Heart left ventricle (tissue), 16 donors: ENCODE measurements around the gene DEPP1. TPM values are rescaled to one million over a fixed set of nuclear protein-coding genes. Genes with fewer than 3 reads are reported as not detected.

ENCODE experiments used
- ATAC-seq, 4 donors: fragments of 200-7000 bp; cut with Tn5 transposase; one replicate each; pipeline ENCODE4 v1.9.1; 2020 to 2022; ENCODE audit warnings: moderate library complexity in 4 of 4, mild to moderate bottlenecking in 3 of 4, moderate number of reproducible peaks in 1 of 4
- DNase-seq, 5 donors: peaks; one replicate each; pipeline ENCODE4 v3.0.0-alpha.2; 2020
- H3K27ac ChIP-seq, 12 donors: fragments of 200-600 bp; sonication (generic) in 4 of 12; one replicate each; pipeline versions ENCODE4 v1.5.0 to v1.8.0; 2016 to 2022; ENCODE audit warnings: mild to moderate bottlenecking in 2 of 12
- H3K27me3 ChIP-seq, 9 donors: fragments of 200-600 bp; sonication (generic) in 2 of 9; one replicate each; pipeline versions ENCODE4 v1.5.1 to v1.8.0; 2016 to 2022; ENCODE audit warnings: mild to moderate bottlenecking in 3 of 9
- H3K36me3 ChIP-seq, 9 donors: fragments of 200-600 bp; sonication (generic) in 2 of 9; one replicate each; pipeline versions ENCODE4 v1.5.0 to v1.8.0; 2018 to 2022; ENCODE audit warnings: mild to moderate bottlenecking in 2 of 9
- H3K4me1 ChIP-seq, 12 donors: fragments of 200-600 bp; sonication (generic) in 4 of 12; one replicate each; pipeline versions ENCODE4 v1.5.0 to v1.8.0; 2016 to 2022; ENCODE audit warnings: mild to moderate bottlenecking in 3 of 12
- H3K4me3 ChIP-seq, 12 donors: fragments of 200-600 bp; sonication (generic) in 4 of 12; one replicate each; pipeline versions ENCODE4 v1.5.0 to v1.8.0; 2017 to 2022; ENCODE audit warnings: mild to moderate bottlenecking in 9 of 12, moderate library complexity in 4 of 12
- H3K9me3 ChIP-seq, 12 donors: fragments of 200-600 bp; sonication (generic) in 4 of 12; one replicate each; pipeline versions ENCODE4 v1.5.0 to v1.8.0; 2016 to 2022; ENCODE audit warnings: mild to moderate bottlenecking in 1 of 12
- CTCF ChIP-seq, 12 donors: fragments of 200-600 bp; sonication (generic) in 4 of 12; IDR thresholded peaks; one replicate each; pipeline versions ENCODE4 v1.5.0 to v1.8.0; 2018 to 2022; ENCODE audit warnings: antibody characterized with exemption in 12 of 12, mild to moderate bottlenecking in 5 of 12
- POLR2A ChIP-seq, 2 donors: fragments of 450-650 bp; IDR thresholded peaks; one replicate each; pipeline ENCODE4 v1.6.1; 2017; ENCODE audit warnings: antibody characterized with exemption in 2 of 2, mild to moderate bottlenecking in 2 of 2, moderate library complexity in 2 of 2
- WGBS, 4 donors: extraction: QIAGEN DNeasy Blood & Tissue Kit in 2 of 4; methylation state at CpG; one replicate each; pipeline versions ENCODE4 v1.1.5 to v1.1.7; 2013 to 2018; 5-methylcytosine and 5-hydroxymethylcytosine counted together
- intact Hi-C, 10 donors: fragments of 100-400 bp; cut with DNase I; formaldehyde crosslinking; loops; one replicate each; pipeline versions ENCODE4 v1.11.1 to v1.14.2; 2022
- polyA plus RNA-seq, 2 donors: library from polyadenylated mRNA; stranded (reverse); fragments of 200-250 nt; gene quantifications; one replicate each; pipeline ENCODE4 v1.2.3, GENCODE V29; 2013
- total RNA-seq, 9 donors: library from RNA; depleted of rRNA in 2 of 9; stranded (reverse); fragments of >200 nt in 2 of 9; fragmentation: NEBNext Ultra II Directional in 3 of 9; extraction: Animal tissue kit (Norgen Biotek cat#: 25700) in 3 of 9; gene quantifications; one replicate each; pipeline versions ENCODE4 v1.1.0 to v1.2.4, GENCODE V29; 2016 to 2023
- donor health status: ischemic (EF 13 %, LVEDD 7.1; RV severe dilation, severe dysfunction).
- donor health status: healthy with polysubstance abuse.
- donor health status: DM: no; HTN: yes; CAD: no.
- donor health status: DM: no; HTN: no; CAD: no.
- donor health status: ischemic (EF 25% LVEDD 6.9; RV normal size, moderate dysfunction).
- donor health status: ischemic (EF 25% LVEDD 5.7; RV mildly dilated, moderate dysfunction).
- donor health status: healthy.
- donor health status: DM: yes; HTN: yes; CAD: no.
- donor health status: ischemic (EF 35%, LVEDD 5.7; RV mildly dilated, moderate dysfunction).
- donor health status: nonischemic (EF 11% LVEDD 7.7; RV severe dilation, severe dysfunction).
- donor health status: DM: yes; HTN: yes; CAD: no.
- donor health status: PGD.
- donor health status: ischemic (EF 29% LVEDD 5.4; RV normal size, mild dysfunction).
- donor health status: nonischemic (EF 23%, LVEDD 6.1; RV moderate dilation, normal function).

DEPP1 gene
- total and polyA plus RNA-seq, 11 donors = 11.0 to 76.5 (median 22.7) TPM

GRCh38 chr10:44981172-44982113 lies 2.8 kb upstream of the DEPP1 start:
- Histone ChIP-seq H3K27ac (peak overlapping the region; percentile 63 to 97 (median 87)), H3K9me3 (no peaks in the 10 kb centered on the region), H3K4me3 (no peak overlapping the region), H3K36me3 (peaks cover 0 to 70% (median 35%) of the 10 kb centered on the region in 9 donors), H3K4me1 (peaks cover 14 to 100% (median 89%) of the 10 kb centered on the region in 12 donors), H3K27me3 (no peaks in the 10 kb centered on the region)
- intact Hi-C loops = loop anchor here in 2 of 10 donors (2.0 kb wide), 2 partner anchors 19 to 23 kb away; partner anchors contain the start of genes RASSF4 (in 1 of the 2) and ZNF22 (in 1 of the 2)
- ATAC-seq (peak; percentile 14 to 61 (median 45)), DNase-seq (peak in 4 of 5 donors; percentile 60 to 79 (median 71))
- no peak for TF ChIP-seq POLR2A (IDR thresholded peaks at IDR 0.05)
- no peak for TF ChIP-seq CTCF (IDR thresholded peaks at IDR 0.05)
- WGBS, 4 donors = 38 to 47% (median 39%) methylated on average over 9 to 11 of the region's 11 CpGs

GRCh38 chr10:44980309-44981171 lies 1.9 kb upstream of the DEPP1 start:
- Histone ChIP-seq H3K4me1 (peaks cover 16 to 100% (median 87%) of the 10 kb centered on the region in 12 donors), H3K4me3 (no peak overlapping the region), H3K9me3 (no peaks in the 10 kb centered on the region), H3K36me3 (peaks cover 0 to 69% (median 33%) of the 10 kb centered on the region in 9 donors), H3K27ac (peak overlapping the region; percentile 63 to 97 (median 87)), H3K27me3 (no peaks in the 10 kb centered on the region)
- TF ChIP-seq CTCF (IDR thresholded peaks at IDR 0.05) (no peak), POLR2A (IDR thresholded peaks at IDR 0.05) (no peak)
- DNase-seq (no peak), ATAC-seq (no peak)
- WGBS, 4 donors = 73 to 85% (median 77%) methylated on average over 14 of the region's 14 CpGs
- intact Hi-C loops = loop anchor here in 2 of 10 donors (2.0 kb wide), 2 partner anchors 20 to 22 kb away; partner anchors contain the start of genes RASSF4 (in 1 of the 2) and ZNF22 (in 1 of the 2)

- H3K27ac ChIP-seq = peak overlapping the region; percentile 62 to 97 (median 87)
- H3K27me3 ChIP-seq = no peaks in the 10 kb centered on the region
- peaks cover 13 to 100% (median 85%) of the 10 kb centered on the region in 12 donors for H3K4me1 ChIP-seq
- 74 to 81% (median 79%) methylated on average over 13 of the region's 13 CpGs for WGBS, 4 donors
- TF ChIP-seq POLR2A (IDR thresholded peaks at IDR 0.05) = no peak
- no peak for TF ChIP-seq CTCF (IDR thresholded peaks at IDR 0.05)
- H3K36me3 ChIP-seq = peaks cover 0 to 59% (median 24%) of the 10 kb centered on the region in 9 donors
- intact Hi-C loops = loop anchor here in 6 of 10 donors (2.0 to 10.0 kb wide), 5 partner anchors 21 to 1305 kb away; partner anchors contain the start of genes ZNF22 (in 2 of the 6) and RASSF4 (in 1 of the 6)
- DNase-seq = no peak
- no peak for ATAC-seq
- H3K4me3 ChIP-seq = peak overlapping the region in 8 of 12 donors; percentile 66 to 92 (median 74)
- H3K9me3 ChIP-seq = no peaks in the 10 kb centered on the region
These were observed 927 bp upstream of the DEPP1 start for GRCh38 chr10:44979281-44980191.
